ENCODE data around the gene FAM149A. TPM values are rescaled to one million over a fixed set of nuclear protein-coding genes. Genes with fewer than 3 reads are reported as not detected.

The FAM149A gene
- total and polyA plus RNA-seq, 2 donors (not counting 1 experiment from before 2014, with no cell fraction given) = 5.6 to 9.4 TPM

- H3K27me3 ChIP-seq (ENCODE audit: control insufficient read depth, insufficient read depth, low read length) = no peaks in the 10 kb centered on the region
- DNase-seq (ENCODE audit: low read depth in 2 of 2) = no peak
- H3K36me3 ChIP-seq (ENCODE audit: control insufficient read depth, insufficient read depth, low read length) = no peaks in the 10 kb centered on the region
- no peaks in the 10 kb centered on the region for H3K9me3 ChIP-seq (ENCODE audit: control insufficient read depth, insufficient read depth, low read depth, low read length)
- TF ChIP-seq EZH2 (IDR thresholded peaks at IDR 0.05; ENCODE audit: low read length, missing control alignments) = no peak
- TF ChIP-seq, protein P1, sequence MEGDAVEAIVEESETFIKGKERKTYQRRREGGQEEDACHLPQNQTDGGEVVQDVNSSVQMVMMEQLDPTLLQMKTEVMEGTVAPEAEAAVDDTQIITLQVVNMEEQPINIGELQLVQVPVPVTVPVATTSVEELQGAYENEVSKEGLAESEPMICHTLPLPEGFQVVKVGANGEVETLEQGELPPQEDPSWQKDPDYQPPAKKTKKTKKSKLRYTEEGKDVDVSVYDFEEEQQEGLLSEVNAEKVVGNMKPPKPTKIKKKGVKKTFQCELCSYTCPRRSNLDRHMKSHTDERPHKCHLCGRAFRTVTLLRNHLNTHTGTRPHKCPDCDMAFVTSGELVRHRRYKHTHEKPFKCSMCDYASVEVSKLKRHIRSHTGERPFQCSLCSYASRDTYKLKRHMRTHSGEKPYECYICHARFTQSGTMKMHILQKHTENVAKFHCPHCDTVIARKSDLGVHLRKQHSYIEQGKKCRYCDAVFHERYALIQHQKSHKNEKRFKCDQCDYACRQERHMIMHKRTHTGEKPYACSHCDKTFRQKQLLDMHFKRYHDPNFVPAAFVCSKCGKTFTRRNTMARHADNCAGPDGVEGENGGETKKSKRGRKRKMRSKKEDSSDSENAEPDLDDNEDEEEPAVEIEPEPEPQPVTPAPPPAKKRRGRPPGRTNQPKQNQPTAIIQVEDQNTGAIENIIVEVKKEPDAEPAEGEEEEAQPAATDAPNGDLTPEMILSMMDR (conservative IDR thresholded peaks at IDR 0.05 in 1 of 2, IDR thresholded peaks at IDR 0.05 in 1 of 2; ENCODE audit: low read depth in 1 of 2, low read length in 2 of 2) = no peak
- H2AFZ ChIP-seq (ENCODE audit: low read length) = no peak overlapping the region
- no peak overlapping the region for H3K9ac ChIP-seq (ENCODE audit: insufficient read depth, low read length)
- H3K4me3 ChIP-seq (replicated peaks in 1 of 4; ENCODE audit: control extremely low read depth in 1 of 4, insufficient read depth in 1 of 4, low read depth in 3 of 4, low read length in 4 of 4) = no peak overlapping the region
- H3K4me1 ChIP-seq (ENCODE audit: control insufficient read depth, extremely low read depth, insufficient read depth, low read length) = no peaks in the 10 kb centered on the region
- no peak overlapping the region for H3K27ac ChIP-seq (ENCODE audit: insufficient read depth, low read length)
- H3K4me2 ChIP-seq (ENCODE audit: extremely low read depth, insufficient read depth, low read length) = no peak overlapping the region
- H4K20me1 ChIP-seq (ENCODE audit: control insufficient read depth, extremely low read depth, insufficient read depth, low read length) = no peaks in the 10 kb centered on the region
- H3K79me2 ChIP-seq (ENCODE audit: control insufficient read depth, insufficient read depth, low read length) = no peaks in the 10 kb centered on the region
Measured at GRCh38 chr4:186061921-186062320, 42.6 kb upstream of the FAM149A start.

- peak overlapping the region; percentile 76 for H3K4me2 ChIP-seq (ENCODE audit: extremely low read depth, insufficient read depth, low read length)
- H4K20me1 ChIP-seq (ENCODE audit: control insufficient read depth, extremely low read depth, insufficient read depth, low read length) = no peaks in the 10 kb centered on the region
- H3K27me3 ChIP-seq (ENCODE audit: control insufficient read depth, insufficient read depth, low read length) = no peaks in the 10 kb centered on the region
- no peaks in the 10 kb centered on the region for H3K9me3 ChIP-seq (ENCODE audit: control insufficient read depth, insufficient read depth, low read depth, low read length)
- no peaks in the 10 kb centered on the region for H3K4me1 ChIP-seq (ENCODE audit: control insufficient read depth, extremely low read depth, insufficient read depth, low read length)
- no peaks in the 10 kb centered on the region for H3K36me3 ChIP-seq (ENCODE audit: control insufficient read depth, insufficient read depth, low read length)
- DNase-seq (ENCODE audit: low read depth in 2 of 2) = peak; percentile 28 to 75
- TF ChIP-seq, protein P1 (conservative IDR thresholded peaks at IDR 0.05 in 1 of 2, IDR thresholded peaks at IDR 0.05 in 1 of 2; ENCODE audit: low read depth in 1 of 2, low read length in 2 of 2) = peak; percentile 56 to 69
- TF ChIP-seq EZH2 (IDR thresholded peaks at IDR 0.05; ENCODE audit: low read length, missing control alignments) = no peak
- H2AFZ ChIP-seq (ENCODE audit: low read length) = peak overlapping the region; percentile 25
- H3K4me3 ChIP-seq (replicated peaks in 1 of 4; ENCODE audit: control extremely low read depth in 1 of 4, insufficient read depth in 1 of 4, low read depth in 3 of 4, low read length in 4 of 4) = peak overlapping the region; percentile 21 to 73 (median 44)
- H3K27ac ChIP-seq (ENCODE audit: insufficient read depth, low read length) = no peak overlapping the region
- no peaks in the 10 kb centered on the region for H3K79me2 ChIP-seq (ENCODE audit: control insufficient read depth, insufficient read depth, low read length)
- H3K9ac ChIP-seq (ENCODE audit: insufficient read depth, low read length) = no peak overlapping the region
Measured at GRCh38 chr4:186067757-186068385, 36.6 kb upstream of the FAM149A start.

DNA sequence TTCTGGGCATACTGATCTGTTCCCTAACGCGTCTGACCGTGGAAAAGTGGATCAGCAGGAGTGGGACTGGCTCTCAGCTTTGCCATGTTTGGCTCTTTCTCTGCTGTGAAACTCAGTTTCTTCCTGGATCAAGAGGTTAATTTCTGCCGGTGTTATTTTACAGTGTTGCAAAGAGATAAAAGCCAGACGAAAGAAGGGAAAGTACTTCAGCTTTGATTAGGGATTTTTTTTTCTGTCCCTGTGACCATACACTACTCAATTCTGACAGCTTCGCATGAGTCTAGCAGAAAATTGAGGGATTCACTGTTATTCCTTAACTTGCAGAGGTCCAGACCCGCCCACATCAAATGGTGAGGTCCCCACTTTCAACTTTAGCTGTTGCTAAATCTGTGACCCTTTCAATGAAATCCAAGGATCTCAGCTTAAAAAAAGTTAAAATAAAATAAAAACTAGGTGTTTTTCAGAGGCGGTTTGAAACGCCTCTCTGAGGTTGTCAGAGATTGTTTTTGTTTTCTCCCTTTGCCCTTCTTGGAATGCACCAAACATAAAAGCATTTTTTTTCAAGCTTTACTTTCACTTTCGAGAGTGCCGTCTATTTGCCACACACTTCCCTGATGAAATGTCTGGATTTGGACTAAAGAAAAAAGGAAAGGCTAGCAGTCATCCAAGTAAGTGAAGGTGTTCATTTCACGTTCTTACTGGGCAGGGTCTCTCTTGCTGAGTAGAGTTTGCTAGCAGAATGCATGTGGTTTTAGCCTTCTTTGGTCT, 35.7 kb upstream of the FAM149A start, which contains the start of gene TLR3:
TSS of gene TLR3 (plus strand) at position 576 of the 768 bp plus-strand sequence. CDS start 7,464 bp downstream, outside the sequence.
- H3K9ac ChIP-seq (ENCODE audit: insufficient read depth, low read length) = no peak within 1 kb of the TSS

More for the DNA sequence above, 35.7 kb upstream of the FAM149A start, which contains the start of gene TLR3:
- Histone ChIP-seq H3K79me2 (ENCODE audit: control insufficient read depth, insufficient read depth, low read length) (no peaks in the 10 kb centered on the region), H3K4me2 (ENCODE audit: extremely low read depth, insufficient read depth, low read length) (peak within 1 kb of the TSS; percentile 76), H3K4me1 (ENCODE audit: control insufficient read depth, extremely low read depth, insufficient read depth, low read length) (no peaks in the 10 kb centered on the region), H2AFZ (ENCODE audit: low read length) (peak within 1 kb of the TSS; percentile 25), H3K9me3 (ENCODE audit: control insufficient read depth, insufficient read depth, low read depth, low read length) (no peaks in the 10 kb centered on the region), H3K27me3 (ENCODE audit: control insufficient read depth, insufficient read depth, low read length) (no peaks in the 10 kb centered on the region), H3K36me3 (ENCODE audit: control insufficient read depth, insufficient read depth, low read length) (no peaks in the 10 kb centered on the region), H3K27ac (ENCODE audit: insufficient read depth, low read length) (no peak within 1 kb of the TSS), H3K4me3 (replicated peaks in 1 of 4; ENCODE audit: control extremely low read depth in 1 of 4, insufficient read depth in 1 of 4, low read depth in 3 of 4, low read length in 4 of 4) (peak within 1 kb of the TSS; percentile 21 to 73 (median 44)), H4K20me1 (ENCODE audit: control insufficient read depth, extremely low read depth, insufficient read depth, low read length) (no peaks in the 10 kb centered on the region)
- TF ChIP-seq, protein P1 (conservative IDR thresholded peaks at IDR 0.05 in 1 of 2, IDR thresholded peaks at IDR 0.05 in 1 of 2; ENCODE audit: low read depth in 1 of 2, low read length in 2 of 2) = no peak
- no peak for TF ChIP-seq EZH2 (IDR thresholded peaks at IDR 0.05; ENCODE audit: low read length, missing control alignments)
- peak; percentile 34 to 54 for DNase-seq (ENCODE audit: low read depth in 2 of 2)
